IPS-18c (cell line): ENCODE results near the gene GPALPP1.
"Not testable (repeated sequence)": the region's sequence is repeated elsewhere in the genome, so short reads cannot be mapped to it uniquely, and the experiment has no call there.

Experiments used
- H3K4me3 ChIP-seq: 2 replicates; pipeline ENCODE4 v1.7.0; 2013; ENCODE audit warnings: low read depth, mild to moderate bottlenecking, low read length, moderate library complexity; ENCODE audit not compliant: insufficient read depth
- H3K9me3 ChIP-seq: one replicate; pipeline ENCODE4 v1.6.1; 2013; ENCODE audit warnings: mild to moderate bottlenecking, low read length, moderate library complexity; ENCODE audit not compliant: control insufficient read depth, insufficient read depth

Gene GPALPP1

GRCh38 chr13:44976949-44977583, 12.3 kb upstream of the GPALPP1 start:
- no peaks in the 10 kb centered on the region for H3K9me3 ChIP-seq
- H3K4me3 ChIP-seq = no peak overlapping the region

DNA sequence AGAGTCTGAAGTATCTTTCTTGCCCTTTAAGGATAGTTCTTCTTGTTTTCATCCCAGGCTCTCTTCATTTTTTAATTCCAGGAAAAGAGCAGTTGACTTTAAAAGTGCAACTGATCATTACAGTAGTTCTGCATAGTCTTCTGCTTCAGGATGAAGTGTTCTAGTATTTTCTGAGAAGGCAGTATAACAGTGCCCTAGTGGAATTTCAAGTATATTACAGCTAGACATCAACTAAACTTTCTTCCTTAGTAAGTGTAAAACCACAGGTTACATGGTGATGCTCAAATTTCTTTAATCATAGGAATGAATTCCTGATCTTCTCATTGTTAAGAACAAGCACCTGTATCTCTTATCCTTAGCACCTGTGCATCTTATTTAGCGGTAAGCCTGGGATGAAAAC, 11.0 kb upstream of the GPALPP1 start:
- no peaks in the 10 kb centered on the region for H3K9me3 ChIP-seq
- no peak overlapping the region for H3K4me3 ChIP-seq

DNA sequence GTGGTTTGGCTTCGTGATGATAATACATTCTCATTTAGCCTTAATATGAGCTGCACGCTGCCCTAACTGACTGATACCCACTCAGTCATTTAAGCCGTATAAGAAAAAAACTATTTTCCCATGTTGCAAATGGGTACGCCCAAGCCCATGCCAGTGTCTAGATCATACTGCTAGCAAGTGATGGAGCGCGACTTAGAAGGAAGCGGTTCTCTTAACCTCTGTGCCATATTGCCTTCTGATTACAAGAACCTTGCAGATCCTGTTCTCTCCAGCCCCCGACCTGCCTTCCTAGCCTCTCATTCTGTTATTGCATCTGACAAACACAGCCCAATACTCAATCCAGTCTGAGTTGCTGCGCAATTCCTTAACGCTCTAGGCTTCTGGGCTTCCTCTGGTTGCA, 603 bp downstream of the GPALPP1 start:
- H3K9me3 ChIP-seq = no peaks in the 10 kb centered on the region

DNA sequence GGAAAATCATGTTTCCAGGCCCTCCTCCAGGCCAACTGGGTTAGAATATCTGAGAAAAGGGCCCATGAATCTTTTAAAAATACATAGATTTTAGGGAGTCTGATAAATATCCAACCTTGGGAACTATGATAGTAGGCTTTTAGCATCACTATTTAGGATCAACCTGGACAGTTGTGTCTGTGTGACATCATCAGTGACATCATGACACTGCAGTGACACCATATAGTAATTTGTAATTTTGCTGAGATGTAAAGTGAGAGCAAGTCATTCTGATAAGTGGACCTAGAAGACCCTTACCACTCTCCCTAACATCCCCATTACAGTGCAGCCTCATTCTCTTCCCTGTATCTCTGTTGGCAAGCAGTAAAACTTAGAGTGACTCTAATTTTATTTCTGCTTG, 14.1 kb downstream of the GPALPP1 start:
- no peaks in the 10 kb centered on the region for H3K9me3 ChIP-seq
- no peak overlapping the region for H3K4me3 ChIP-seq

More for the DNA sequence above, 603 bp downstream of the GPALPP1 start:
- peak overlapping the region; percentile 97 for H3K4me3 ChIP-seq

DNA sequence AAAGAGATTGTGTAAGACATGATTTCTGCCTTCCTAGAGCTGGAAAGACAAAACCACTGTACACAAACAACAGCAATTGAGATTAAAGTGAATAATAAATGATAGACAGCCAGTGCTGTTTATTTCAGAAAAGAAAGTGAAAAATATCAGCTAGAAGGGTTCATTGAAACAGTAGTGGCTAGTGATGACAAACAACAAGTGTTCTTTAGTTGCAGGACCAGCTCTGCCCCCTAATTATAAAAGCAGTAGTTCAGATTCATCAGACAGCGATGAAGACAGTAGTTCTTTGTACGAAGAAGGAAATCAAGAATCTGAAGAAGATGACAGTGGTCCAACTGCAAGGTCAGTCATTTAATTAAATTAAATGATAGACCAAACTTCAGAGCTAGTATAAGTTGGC, 14.8 kb downstream of the GPALPP1 start:
- H3K9me3 ChIP-seq = no peaks in the 10 kb centered on the region
- no peak overlapping the region for H3K4me3 ChIP-seq

DNA sequence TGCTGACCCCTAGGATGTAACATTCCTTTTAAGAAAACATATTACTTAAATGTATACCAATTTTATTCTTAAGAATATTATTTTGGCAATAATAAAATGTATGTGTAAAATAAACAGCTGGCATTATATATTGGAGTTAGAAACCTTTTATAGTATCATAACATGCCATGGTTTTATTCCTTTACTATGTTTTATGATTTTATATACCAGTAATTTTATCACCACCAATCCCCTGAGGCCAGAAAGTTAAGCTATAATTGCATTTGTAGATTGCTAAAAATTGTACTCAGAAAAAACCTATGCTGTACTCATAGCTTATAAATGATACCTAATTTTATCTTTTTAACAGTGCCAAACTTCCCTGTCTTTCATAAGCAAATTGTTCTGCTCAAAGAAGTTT, 17.9 kb downstream of the GPALPP1 start:
- H3K4me3 ChIP-seq = no peak overlapping the region
- no peaks in the 10 kb centered on the region for H3K9me3 ChIP-seq

DNA sequence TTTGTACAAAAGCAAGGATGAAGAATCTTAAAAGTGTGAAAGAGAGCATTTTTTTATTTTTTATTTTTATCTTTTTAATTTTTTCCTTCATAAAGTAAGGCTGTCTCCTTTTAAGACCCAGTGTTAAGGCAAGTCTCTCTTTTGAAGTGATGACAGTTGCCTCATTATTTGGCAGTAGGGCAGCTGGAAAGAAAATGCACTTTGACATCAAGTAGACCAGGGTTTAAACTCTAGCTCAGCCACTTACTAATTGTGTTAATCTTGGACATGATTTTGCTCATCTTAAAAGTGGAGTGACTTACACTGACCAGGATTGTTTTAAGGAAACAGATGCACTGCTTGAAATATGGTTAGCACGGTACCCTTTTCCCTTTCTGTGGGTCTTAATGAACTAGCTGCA, 18.5 kb downstream of the GPALPP1 start:
- no peaks in the 10 kb centered on the region for H3K9me3 ChIP-seq
- no peak overlapping the region for H3K4me3 ChIP-seq

GRCh38 chr13:45011198-45011597, 21.9 kb downstream of the GPALPP1 start:
- H3K4me3 ChIP-seq = no peak overlapping the region
- H3K9me3 ChIP-seq = no peaks in the 10 kb centered on the region

DNA sequence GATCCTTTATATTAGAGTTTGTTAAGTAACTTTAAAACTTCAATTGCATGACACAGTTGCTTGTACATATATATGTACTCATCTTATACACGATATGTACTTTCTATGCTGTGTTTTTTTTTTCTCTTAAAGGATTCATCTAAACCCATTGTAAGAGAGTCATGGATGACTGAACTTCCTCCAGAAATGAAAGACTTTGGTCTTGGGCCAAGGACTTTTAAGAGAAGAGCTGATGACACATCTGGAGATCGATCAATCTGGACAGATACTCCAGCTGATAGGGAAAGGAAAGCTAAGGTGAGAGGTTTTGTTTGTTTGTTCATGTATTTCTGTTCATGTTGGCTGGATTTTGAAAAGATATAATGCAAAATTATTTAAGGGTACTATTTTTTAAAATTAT, 26.0 kb downstream of the GPALPP1 start:
- Histone ChIP-seq H3K9me3 (no peaks in the 10 kb centered on the region), H3K4me3 (no peak overlapping the region)

DNA sequence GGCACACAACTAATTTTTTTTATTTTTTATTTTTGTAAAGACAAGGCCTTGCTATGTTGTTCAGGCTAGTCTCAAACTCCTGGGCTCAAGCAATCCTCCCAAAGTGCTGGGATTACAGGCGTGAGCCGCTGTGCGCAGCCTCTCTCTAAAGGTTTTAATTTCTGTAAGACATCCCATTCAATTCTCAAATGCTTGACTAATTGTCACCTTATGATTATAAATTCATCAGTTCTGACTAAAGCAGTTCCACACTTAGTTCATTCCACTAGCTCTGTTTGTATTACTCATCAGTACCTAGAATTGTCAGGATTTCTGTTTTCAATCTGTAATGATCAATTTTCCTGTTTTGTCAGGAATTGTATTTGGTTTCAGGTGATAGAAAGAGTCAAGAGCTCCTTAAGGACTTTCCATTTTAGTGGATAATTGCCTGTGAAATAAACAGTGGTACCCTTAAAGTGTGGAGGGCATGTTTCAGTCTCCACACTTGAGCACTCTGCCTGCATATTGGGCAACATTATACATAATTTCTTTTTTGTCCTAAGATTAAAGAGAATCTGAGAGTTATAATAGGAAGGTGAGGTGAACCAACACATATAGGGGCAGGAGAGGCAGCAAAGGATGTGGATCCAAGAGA, 27.6 kb downstream of the GPALPP1 start:
- H3K4me3 ChIP-seq = no peak overlapping the region
- H3K9me3 ChIP-seq = no peaks in the 10 kb centered on the region

- H3K4me3 ChIP-seq, H3K9me3 ChIP-seq: not testable (repeated sequence)
These were observed 30.6 kb downstream of the GPALPP1 start for GRCh38 chr13:45019981-45020380.

DNA sequence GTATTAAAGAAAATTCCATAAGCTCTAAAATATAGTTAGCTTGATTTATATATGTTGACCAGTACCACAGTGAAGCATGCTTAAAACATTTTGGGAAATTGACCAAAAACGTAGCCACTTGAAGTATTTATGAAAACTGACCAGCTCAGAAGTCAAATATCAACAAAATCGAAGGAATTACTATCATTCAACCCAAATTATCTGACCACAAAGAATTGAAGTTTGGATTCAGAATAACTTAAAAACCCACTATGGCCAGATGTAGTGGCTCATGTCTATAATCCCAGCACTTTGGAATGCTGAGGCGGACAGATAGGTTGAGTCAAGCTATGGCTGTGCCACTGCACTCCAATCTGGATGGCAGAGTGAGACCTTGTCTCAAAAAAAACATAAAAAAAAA, 31.9 kb downstream of the GPALPP1 start:
- Histone ChIP-seq H3K4me3 (no peak overlapping the region), H3K9me3 (no peaks in the 10 kb centered on the region)

- Histone ChIP-seq H3K4me3 (no peak overlapping the region), H3K9me3 (no peaks in the 10 kb centered on the region)
These were observed 35.5 kb downstream of the GPALPP1 start for GRCh38 chr13:45024847-45025246.

DNA sequence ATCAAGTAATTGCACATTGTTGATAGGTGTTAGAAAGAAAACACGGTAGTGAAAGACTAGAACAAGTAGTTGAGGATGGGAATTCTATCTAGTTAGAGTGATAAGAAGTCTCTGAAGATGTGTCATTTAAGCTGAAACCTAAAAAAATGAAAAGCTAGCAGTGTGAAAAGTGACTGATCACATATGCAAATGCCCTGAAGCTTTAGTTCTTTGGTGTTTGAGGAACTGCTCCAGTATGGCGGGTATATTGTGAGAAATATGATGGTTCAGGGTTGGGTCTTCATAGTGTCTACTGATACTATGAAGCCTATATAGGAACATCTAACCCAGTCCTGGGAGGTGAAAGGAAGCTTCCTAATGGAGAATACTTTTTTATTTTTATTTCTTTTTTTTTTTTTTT, 45.0 kb downstream of the GPALPP1 start:
- Histone ChIP-seq H3K9me3 (no peaks in the 10 kb centered on the region), H3K4me3 (no peak overlapping the region)

GRCh38 chr13:45036206-45036605, 46.9 kb downstream of the GPALPP1 start:
- Histone ChIP-seq H3K9me3 (no peaks in the 10 kb centered on the region), H3K4me3 (no peak overlapping the region)

- Histone ChIP-seq H3K4me3 (no peak overlapping the region), H3K9me3 (no peaks in the 10 kb centered on the region)
These were observed 50.8 kb downstream of the GPALPP1 start for GRCh38 chr13:45040173-45040572.

GRCh38 chr13:45040622-45041021, 51.3 kb downstream of the GPALPP1 start:
- H3K9me3 ChIP-seq = no peaks in the 10 kb centered on the region
- no peak overlapping the region for H3K4me3 ChIP-seq

DNA sequence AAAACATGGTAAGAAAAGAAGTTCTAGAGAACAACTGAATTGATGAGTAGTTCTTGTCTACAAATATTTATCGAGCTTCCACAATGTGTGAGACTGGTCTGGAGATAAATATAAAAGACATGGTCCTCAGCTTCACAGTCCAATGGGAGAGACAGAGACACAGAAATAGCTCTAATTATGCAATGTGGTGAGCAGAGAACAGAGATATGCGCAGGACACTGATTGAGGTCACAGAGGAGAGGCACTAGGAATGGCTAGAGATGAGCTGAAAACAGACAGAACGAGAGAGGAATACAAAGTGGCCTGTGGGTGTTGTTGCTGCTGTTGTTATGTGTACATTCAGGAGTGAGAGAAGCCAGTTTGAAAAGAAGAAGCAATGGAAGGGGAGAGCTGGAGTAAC, 53.2 kb downstream of the GPALPP1 start:
- H3K9me3 ChIP-seq = no peaks in the 10 kb centered on the region
- H3K4me3 ChIP-seq = no peak overlapping the region

- H3K4me3 ChIP-seq = no peak overlapping the region; the same call in 1 of the 2 replicates
- H3K9me3 ChIP-seq = no peaks in the 10 kb centered on the region
These were observed 57.1 kb downstream of the GPALPP1 start for GRCh38 chr13:45046445-45046844.
